K562 (cell line): ENCODE measurements around the gene SMIM29. TPM values are rescaled to one million over a fixed set of nuclear protein-coding genes. Genes with fewer than 3 reads are reported as not detected.

Source experiments
- ATF2 ChIP-seq: sonication (generic); formaldehyde crosslinking; IDR thresholded peaks from 2 replicates; pipeline ENCODE4 v1.8.1; 2022; ENCODE audit warnings: missing genetic modification reagents
- BRD4 ChIP-seq: fragments of 200-600 bp; sonication (generic); IDR thresholded peaks from 2 replicates; pipeline ENCODE4 v1.6.1; 2017; ENCODE audit warnings: inconsistent platforms
- BRD9 ChIP-seq: fragments of 450-650 bp; IDR thresholded peaks from 2 replicates; pipeline ENCODE4 v1.6.1; 2018; ENCODE audit warnings: low read depth; ENCODE audit not compliant: partially characterized antibody
- CBFB ChIP-seq: sonication (generic); formaldehyde crosslinking; IDR thresholded peaks from 2 replicates; pipeline ENCODE4 v1.4.0; 2020; ENCODE audit warnings: mild to moderate bottlenecking, missing genetic modification reagents
- CHD4 ChIP-seq: fragments of 200-600 bp; sonication (generic); IDR thresholded peaks from 3 replicates; pipeline ENCODE4 v1.6.1; 2012; ENCODE audit warnings: low read depth, mild to moderate bottlenecking, mixed read lengths, low read length, inconsistent platforms; ENCODE audit not compliant: insufficient read depth, insufficient replicate concordance, poor library complexity, severe bottlenecking
- CLOCK ChIP-seq: fragments of 250-450 bp; sonication (Bioruptor Pico); IDR thresholded peaks from 2 replicates; pipeline ENCODE4 v1.4.0; 2020; ENCODE audit warnings: mild to moderate bottlenecking, moderate library complexity, borderline replicate concordance
- EP400 ChIP-seq: fragments of 450-650 bp; IDR thresholded peaks from 2 replicates; pipeline ENCODE4 v1.6.1; 2017; ENCODE audit warnings: antibody characterized with exemption, mild to moderate bottlenecking, moderate library complexity
- GTF2B ChIP-seq: IDR thresholded peaks from 2 replicates; pipeline ENCODE4 v1.6.1; 2011; ENCODE audit not compliant: insufficient read length; ENCODE audit errors: extremely low read depth
- GTF3C2 ChIP-seq: IDR thresholded peaks from 3 replicates; pipeline ENCODE4 v1.6.1; 2011; ENCODE audit warnings: borderline replicate concordance, mild to moderate bottlenecking, moderate library complexity; ENCODE audit not compliant: insufficient read length; ENCODE audit errors: extremely low read depth
- HLTF ChIP-seq: fragments of 450-650 bp; IDR thresholded peaks from 2 replicates; pipeline ENCODE4 v1.6.1; 2016
- MXD1 ChIP-seq: fragments of 250-450 bp; sonication (Bioruptor Pico); IDR thresholded peaks from 2 replicates; pipeline ENCODE4 v1.8.0; 2021; ENCODE audit warnings: borderline replicate concordance, mild to moderate bottlenecking, moderate library complexity; ENCODE audit not compliant: poor library complexity, severe bottlenecking
- PCBP1 ChIP-seq: fragments of 200-400 bp; formaldehyde crosslinking; IDR thresholded peaks from 2 replicates; pipeline ENCODE4 v1.6.1; 2018; ENCODE audit warnings: mild to moderate bottlenecking, low read depth, low read length; ENCODE audit not compliant: poor library complexity, severe bottlenecking
- RFX5 ChIP-seq: IDR thresholded peaks from 2 replicates; pipeline ENCODE4 v1.6.1; 2011; ENCODE audit warnings: low read depth, mild to moderate bottlenecking, improper control_type of control experiment, low read length
- RFX7 ChIP-seq: fragments of 250-450 bp; sonication (Bioruptor Pico); IDR thresholded peaks from 2 replicates; pipeline ENCODE4 v1.5.1; 2021; ENCODE audit warnings: mild to moderate bottlenecking
- SIRT6 ChIP-seq: IDR thresholded peaks from one replicate; pipeline ENCODE4 v1.6.1; 2012; ENCODE audit warnings: low read depth, mild to moderate bottlenecking, control low read depth, inconsistent platforms, low read length, moderate library complexity
- SNAPC5 ChIP-seq: fragments of 250-450 bp; sonication (Bioruptor Pico); IDR thresholded peaks from 2 replicates; pipeline ENCODE4 v1.8.0; 2021; ENCODE audit warnings: moderate library complexity, mild to moderate bottlenecking, inconsistent platforms
- SREBF2 ChIP-seq: sonication (generic); formaldehyde crosslinking; IDR thresholded peaks from 2 replicates; pipeline ENCODE4 v1.4.0; 2020; ENCODE audit warnings: mild to moderate bottlenecking, missing genetic modification reagents
- SUPT5H ChIP-seq: fragments of 450-650 bp; IDR thresholded peaks from 2 replicates; pipeline ENCODE4 v1.6.1; 2016
- ZNF324 ChIP-seq: fragments of 250-450 bp; sonication (Bioruptor Pico); IDR thresholded peaks from 2 replicates; pipeline ENCODE4 v1.4.0; 2020; ENCODE audit warnings: mild to moderate bottlenecking
- ZZZ3 ChIP-seq: fragments of 450-650 bp; IDR thresholded peaks from 2 replicates; pipeline ENCODE4 v1.6.1; 2016; ENCODE audit warnings: antibody characterized with exemption, mild to moderate bottlenecking, moderate library complexity
- polyA plus RNA-seq, 8 experiments: library from polyadenylated mRNA; depleted of rRNA in 4 of 8; stranded (reverse) in 5 of 8; unstranded in 3 of 8; fragments of >200 nt; fragmentation: Nextera tagmentation in 2 of 8; fragmentation: Illumina TruSeq in 1 of 8; extraction: Ambion mirVana in 2 of 8; extraction: Trizol in 1 of 8; gene quantifications; 2 replicates each; pipeline versions ENCODE4 v1.2.1 to v1.2.3, GENCODE V29; 2011 to 2014; ENCODE audit warnings: inconsistent platforms in 1 of 8, missing spikeins in 1 of 8
- total RNA-seq, 7 experiments: library from RNA; depleted of rRNA in 6 of 7; stranded (reverse); fragments of >200 nt in 6 of 7; fragmentation: Illumina TruSeq in 2 of 7; extraction: Trizol in 2 of 7; gene quantifications; 2 replicates each; pipeline versions ENCODE4 v1.2.1 to v1.2.3, GENCODE V29; 2011 to 2021; ENCODE audit warnings: low replicate concordance in 1 of 7

Gene SMIM29
- total and polyA plus RNA-seq, 9 of the 15 experiments (the other 6 are each of a cell fraction or from before 2014, with no cell fraction given), result 6.5 to 36.7 (median 20.9) TPM

GRCh38 chr6:34281702-34282334, 33.0 kb upstream of the SMIM29 start (continued):
- TF ChIP-seq SUPT5H (no peak), MXD1 (no peak), SREBF2 (CRISPR knock-in tag) (no peak), SNAPC5 (CRISPR knock-in tag) (no peak), CLOCK (CRISPR knock-in tag) (no peak; the same call in 1 of the 2 replicates), RFX5 (no peak), SIRT6 (no peak), ZZZ3 (no peak), GTF3C2 (no peak), EP400 (peak; percentile 62; the same call in 1 of the 2 replicates), HLTF (no peak), ZNF324 (CRISPR knock-in tag) (no peak), ATF2 (CRISPR knock-in tag) (no peak), BRD4 (no peak), BRD9 (no peak), CHD4 (no peak), CBFB (CRISPR knock-in tag) (no peak), PCBP1 (no peak), RFX7 (CRISPR knock-in tag) (no peak), GTF2B (no peak)
